Glutamatergic neuron (in vitro differentiated cells): ENCODE data around the gene FSTL4. TPM values are rescaled to one million over a fixed set of nuclear protein-coding genes. Genes with fewer than 3 reads are reported as not detected.

Experiments
- DNase-seq: peaks from one replicate; pipeline ENCODE4 v3.0.0; 2022
- H3K27ac Mint-ChIP-seq: one replicate; pipeline ENCODE4 v1.8.0; 2020; ENCODE audit warnings: mild to moderate bottlenecking, mixed read lengths, inconsistent platforms; ENCODE audit not compliant: unreplicated experiment
- H3K27me3 Mint-ChIP-seq: one replicate; pipeline ENCODE4 v1.8.0; 2020; ENCODE audit warnings: mild to moderate bottlenecking, moderate library complexity, mixed read lengths, inconsistent platforms; ENCODE audit not compliant: unreplicated experiment
- H3K36me3 Mint-ChIP-seq: one replicate; pipeline ENCODE4 v1.8.0; 2020; ENCODE audit warnings: mild to moderate bottlenecking, mixed read lengths, inconsistent platforms; ENCODE audit not compliant: unreplicated experiment
- H3K4me1 Mint-ChIP-seq: one replicate; pipeline ENCODE4 v1.8.0; 2020; ENCODE audit warnings: mild to moderate bottlenecking, low read depth, mixed read lengths, inconsistent platforms; ENCODE audit not compliant: unreplicated experiment
- H3K4me3 Mint-ChIP-seq: one replicate; pipeline ENCODE4 v1.8.0; 2020; ENCODE audit warnings: mild to moderate bottlenecking, mixed read lengths, inconsistent platforms; ENCODE audit not compliant: unreplicated experiment
- H3K9me3 Mint-ChIP-seq: one replicate; pipeline ENCODE4 v1.8.0; 2020; ENCODE audit warnings: mild to moderate bottlenecking, moderate library complexity, mixed read lengths, inconsistent platforms; ENCODE audit not compliant: unreplicated experiment
- CTCF ChIP-seq: fragments of 200-600 bp; sonication (generic); IDR thresholded peaks from one replicate; pipeline ENCODE4 v1.5.0; 2021; ENCODE audit not compliant: partially characterized antibody, unreplicated experiment
- total RNA-seq: library from RNA; stranded (reverse); fragmentation: NEBNext Ultra II Directional; extraction: Animal tissue kit (Norgen Biotek cat#: 25700); gene quantifications from one replicate; pipeline ENCODE4 v1.2.1, GENCODE V29; 2021; ENCODE audit not compliant: unreplicated experiment

FSTL4 gene
- total RNA-seq, 1 donor from 2014 or later = 29.0 TPM

- no peak for TF ChIP-seq CTCF
- H3K36me3 Mint-ChIP-seq = peaks cover 7% of the 10 kb centered on the region
- H3K27ac Mint-ChIP-seq = no peak overlapping the region
- H3K9me3 Mint-ChIP-seq = peaks cover 6% of the 10 kb centered on the region
- peaks cover 3% of the 10 kb centered on the region for H3K27me3 Mint-ChIP-seq
- H3K4me1 Mint-ChIP-seq = peaks cover 29% of the 10 kb centered on the region
- H3K4me3 Mint-ChIP-seq = peak overlapping the region; percentile 4
- no peak for DNase-seq
Observed at GRCh38 chr5:133363807-133364587, 248.3 kb downstream of the FSTL4 start.

- Mint-ChIP-seq H3K27me3 (peaks cover 8% of the 10 kb centered on the region), H3K27ac (no peak overlapping the region), H3K9me3 (peaks cover 6% of the 10 kb centered on the region), H3K4me1 (peaks cover 29% of the 10 kb centered on the region), H3K36me3 (peaks cover 7% of the 10 kb centered on the region), H3K4me3 (no peak overlapping the region)
- TF ChIP-seq CTCF = no peak
- DNase-seq = no peak
Observed at GRCh38 chr5:133362438-133362837, 249.9 kb downstream of the FSTL4 start.

GRCh38 chr5:133361922-133362321 lies 250.4 kb downstream of the FSTL4 start:
- H3K27me3 Mint-ChIP-seq = peaks cover 10% of the 10 kb centered on the region
- H3K36me3 Mint-ChIP-seq = peaks cover 7% of the 10 kb centered on the region
- no peak overlapping the region for H3K4me3 Mint-ChIP-seq
- peaks cover 6% of the 10 kb centered on the region for H3K9me3 Mint-ChIP-seq
- no peak overlapping the region for H3K27ac Mint-ChIP-seq
- no peak for DNase-seq
- no peak for TF ChIP-seq CTCF
- peaks cover 26% of the 10 kb centered on the region for H3K4me1 Mint-ChIP-seq

GRCh38 chr5:133360693-133361472 lies 251.5 kb downstream of the FSTL4 start:
- Mint-ChIP-seq H3K27me3 (peaks cover 10% of the 10 kb centered on the region), H3K9me3 (peaks cover 2% of the 10 kb centered on the region), H3K36me3 (no peaks in the 10 kb centered on the region), H3K4me3 (no peak overlapping the region), H3K4me1 (peaks cover 18% of the 10 kb centered on the region), H3K27ac (no peak overlapping the region)
- TF ChIP-seq CTCF = no peak
- DNase-seq = no peak

- no peak for TF ChIP-seq CTCF
- Mint-ChIP-seq H3K27me3 (peaks cover 10% of the 10 kb centered on the region), H3K36me3 (no peaks in the 10 kb centered on the region), H3K27ac (no peak overlapping the region), H3K4me3 (no peak overlapping the region), H3K4me1 (peaks cover 11% of the 10 kb centered on the region), H3K9me3 (no peaks in the 10 kb centered on the region)
- no peak for DNase-seq
Observed at GRCh38 chr5:133359861-133360260, 252.5 kb downstream of the FSTL4 start.
